ENCODE results near the gene GAD2. TPM values are rescaled to one million over a fixed set of nuclear protein-coding genes. Genes with fewer than 3 reads are reported as not detected.

The GAD2 gene
- total and polyA plus RNA-seq, 9 of the 15 experiments (the other 6 are each of a cell fraction or from before 2014, with no cell fraction given): not detected

DNA sequence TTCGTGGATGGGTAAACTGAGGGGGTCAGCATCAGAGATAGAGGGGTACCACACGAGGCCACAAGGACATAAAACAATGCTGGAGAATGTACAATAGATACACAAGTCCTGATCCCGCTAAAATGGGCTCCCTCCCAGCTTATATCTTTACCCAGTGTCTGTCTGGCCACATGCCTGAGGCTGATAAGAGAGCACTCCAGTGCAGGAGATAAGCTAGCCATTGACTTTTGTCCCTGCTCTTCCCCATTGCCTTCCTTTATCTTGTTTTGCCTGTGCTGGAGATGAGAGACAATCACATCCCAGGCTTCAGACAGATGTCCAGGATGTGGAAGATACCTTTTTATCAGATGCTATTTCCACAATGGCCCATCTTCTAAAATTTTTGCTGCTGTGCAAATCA is 6.0 kb downstream of the GAD2 start:
- H3K9me3 ChIP-seq (replicated peaks; ENCODE audit: control insufficient read depth, insufficient read depth, low read depth, low read length): no peaks in the 10 kb centered on the region
- peaks cover 2 to 14% of the 10 kb centered on the region in 2 experiments; a peak in 4 of 5 replicates for H3K27me3 ChIP-seq (ENCODE audit: control insufficient read depth in 2 of 2, insufficient read depth in 2 of 2, low read length in 2 of 2)
- DNase-seq (ENCODE audit: extremely low read depth in 1 of 4, low spot score in 3 of 4) (peak in 2 of 4 experiments; percentile 29 to 40), FAIRE-seq (no peak), ATAC-seq (peak; percentile 53; the same call in 2 of the 3 replicates)
- peaks cover 0 to 4% of the 10 kb centered on the region in 2 experiments; a peak in 2 of 5 replicates for H3K4me1 ChIP-seq (replicated peaks in 1 of 2; ENCODE audit: control insufficient read depth in 2 of 2, insufficient read depth in 2 of 2, low read length in 2 of 2)
- H3K27ac ChIP-seq (ENCODE audit: extremely low read depth, low read depth, low read length): no peak overlapping the region
- H3K4me2 ChIP-seq (ENCODE audit: insufficient read depth, low read length): no peak overlapping the region
- in situ Hi-C loops (cut with MboI): no loop called here
- POLR2A ChIA-PET: no interaction called here
- H2AFZ ChIP-seq (ENCODE audit: low read depth, low read length): no peak overlapping the region
- H3K9me1 ChIP-seq (ENCODE audit: control insufficient read depth, insufficient read depth, low read length): no peaks in the 10 kb centered on the region
- 0% methylated on average over 3 of the region's 3 CpGs for WGBS (ENCODE audit: insufficient coverage, low coverage, missing lambda C conversion rate)
- no peaks in the 10 kb centered on the region for H3K36me3 ChIP-seq (ENCODE audit: control insufficient read depth, insufficient read depth, low read length)
- intact Hi-C loops (cut with micrococcal nuclease): no loop called here
- no peaks in the 10 kb centered on the region for H3K79me2 ChIP-seq (ENCODE audit: control insufficient read depth, insufficient read depth, low read length)
- H3K4me3 ChIP-seq: no peak overlapping the region
- H4K20me1 ChIP-seq (replicated peaks; ENCODE audit: control insufficient read depth, insufficient read depth, low read length): no peaks in the 10 kb centered on the region
- H3K9ac ChIP-seq (ENCODE audit: insufficient read depth in 1 of 2, low read depth in 2 of 2, low read length in 2 of 2): no peak overlapping the region
- no TSS peak for BruUV-seq (replicated peaks)
- CTCF ChIA-PET (ENCODE audit: low intra/inter-chr PET ratio): no interaction called here
- TF ChIP-seq HNRNPH1 (optimal IDR thresholded peaks at IDR 0.05; ENCODE audit: low read depth, low read length) (no peak), SPI1 (IDR thresholded peaks at IDR 0.05; ENCODE audit: borderline replicate concordance, low read depth, low read length) (peak; percentile 26; the same call in 1 of the 2 replicates), TEAD4 (IDR thresholded peaks at IDR 0.05; ENCODE audit: low read length) (peak; percentile 96), TEAD4 (CRISPR knock-in tag; IDR thresholded peaks at IDR 0.05; ENCODE audit: borderline replicate concordance) (no peak), HMGN3 (IDR thresholded peaks at IDR 0.05; ENCODE audit: borderline replicate concordance, extremely low read depth, insufficient read length, low read depth, low read length) (peak; percentile 82), ZNF408 (CRISPR knock-in tag; IDR thresholded peaks at IDR 0.05; ENCODE audit: low read depth) (no peak), HMG20A (CRISPR knock-in tag; conservative IDR thresholded peaks at IDR 0.05) (no peak), GTF2F1 (IDR thresholded peaks at IDR 0.05; ENCODE audit: low read depth, low read length) (no peak), NONO (IDR thresholded peaks at IDR 0.05; ENCODE audit: low read depth in 2 of 2, low read length in 1 of 2) (0 out of 4 replicates have a peak, but pooled peaks of 1 of the 2 experiments have one; percentile 19), EP300 (IDR thresholded peaks at IDR 0.05; ENCODE audit: low read length) (peak; percentile 66), TCF3 (CRISPR knock-in tag; IDR thresholded peaks at IDR 0.05) (peak; percentile 87), ETS2 (tag; IDR thresholded peaks at IDR 0.05; ENCODE audit: borderline replicate concordance, poor library complexity, severe bottlenecking) (no peak), NFE2L1 (tag; IDR thresholded peaks at IDR 0.05; ENCODE audit: borderline replicate concordance, low read depth) (no peak)
- TF ChIP-seq, protein P1, sequence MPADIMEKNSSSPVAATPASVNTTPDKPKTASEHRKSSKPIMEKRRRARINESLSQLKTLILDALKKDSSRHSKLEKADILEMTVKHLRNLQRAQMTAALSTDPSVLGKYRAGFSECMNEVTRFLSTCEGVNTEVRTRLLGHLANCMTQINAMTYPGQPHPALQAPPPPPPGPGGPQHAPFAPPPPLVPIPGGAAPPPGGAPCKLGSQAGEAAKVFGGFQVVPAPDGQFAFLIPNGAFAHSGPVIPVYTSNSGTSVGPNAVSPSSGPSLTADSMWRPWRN (IDR thresholded peaks at IDR 0.05; ENCODE audit: low read depth): peak; percentile 97
- TF ChIP-seq, protein P2, sequence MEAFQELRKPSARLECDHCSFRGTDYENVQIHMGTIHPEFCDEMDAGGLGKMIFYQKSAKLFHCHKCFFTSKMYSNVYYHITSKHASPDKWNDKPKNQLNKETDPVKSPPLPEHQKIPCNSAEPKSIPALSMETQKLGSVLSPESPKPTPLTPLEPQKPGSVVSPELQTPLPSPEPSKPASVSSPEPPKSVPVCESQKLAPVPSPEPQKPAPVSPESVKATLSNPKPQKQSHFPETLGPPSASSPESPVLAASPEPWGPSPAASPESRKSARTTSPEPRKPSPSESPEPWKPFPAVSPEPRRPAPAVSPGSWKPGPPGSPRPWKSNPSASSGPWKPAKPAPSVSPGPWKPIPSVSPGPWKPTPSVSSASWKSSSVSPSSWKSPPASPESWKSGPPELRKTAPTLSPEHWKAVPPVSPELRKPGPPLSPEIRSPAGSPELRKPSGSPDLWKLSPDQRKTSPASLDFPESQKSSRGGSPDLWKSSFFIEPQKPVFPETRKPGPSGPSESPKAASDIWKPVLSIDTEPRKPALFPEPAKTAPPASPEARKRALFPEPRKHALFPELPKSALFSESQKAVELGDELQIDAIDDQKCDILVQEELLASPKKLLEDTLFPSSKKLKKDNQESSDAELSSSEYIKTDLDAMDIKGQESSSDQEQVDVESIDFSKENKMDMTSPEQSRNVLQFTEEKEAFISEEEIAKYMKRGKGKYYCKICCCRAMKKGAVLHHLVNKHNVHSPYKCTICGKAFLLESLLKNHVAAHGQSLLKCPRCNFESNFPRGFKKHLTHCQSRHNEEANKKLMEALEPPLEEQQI (IDR thresholded peaks at IDR 0.05): 0 out of 2 replicates have a peak, but pooled peaks have one; percentile 49
- TF ChIP-seq, protein P3, sequence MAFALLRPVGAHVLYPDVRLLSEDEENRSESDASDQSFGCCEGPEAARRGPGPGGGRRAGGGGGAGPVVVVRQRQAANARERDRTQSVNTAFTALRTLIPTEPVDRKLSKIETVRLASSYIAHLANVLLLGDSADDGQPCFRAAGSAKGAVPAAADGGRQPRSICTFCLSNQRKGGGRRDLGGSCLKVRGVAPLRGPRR (CRISPR knock-in tag; IDR thresholded peaks at IDR 0.05): no peak
- TF ChIP-seq, protein P4, sequence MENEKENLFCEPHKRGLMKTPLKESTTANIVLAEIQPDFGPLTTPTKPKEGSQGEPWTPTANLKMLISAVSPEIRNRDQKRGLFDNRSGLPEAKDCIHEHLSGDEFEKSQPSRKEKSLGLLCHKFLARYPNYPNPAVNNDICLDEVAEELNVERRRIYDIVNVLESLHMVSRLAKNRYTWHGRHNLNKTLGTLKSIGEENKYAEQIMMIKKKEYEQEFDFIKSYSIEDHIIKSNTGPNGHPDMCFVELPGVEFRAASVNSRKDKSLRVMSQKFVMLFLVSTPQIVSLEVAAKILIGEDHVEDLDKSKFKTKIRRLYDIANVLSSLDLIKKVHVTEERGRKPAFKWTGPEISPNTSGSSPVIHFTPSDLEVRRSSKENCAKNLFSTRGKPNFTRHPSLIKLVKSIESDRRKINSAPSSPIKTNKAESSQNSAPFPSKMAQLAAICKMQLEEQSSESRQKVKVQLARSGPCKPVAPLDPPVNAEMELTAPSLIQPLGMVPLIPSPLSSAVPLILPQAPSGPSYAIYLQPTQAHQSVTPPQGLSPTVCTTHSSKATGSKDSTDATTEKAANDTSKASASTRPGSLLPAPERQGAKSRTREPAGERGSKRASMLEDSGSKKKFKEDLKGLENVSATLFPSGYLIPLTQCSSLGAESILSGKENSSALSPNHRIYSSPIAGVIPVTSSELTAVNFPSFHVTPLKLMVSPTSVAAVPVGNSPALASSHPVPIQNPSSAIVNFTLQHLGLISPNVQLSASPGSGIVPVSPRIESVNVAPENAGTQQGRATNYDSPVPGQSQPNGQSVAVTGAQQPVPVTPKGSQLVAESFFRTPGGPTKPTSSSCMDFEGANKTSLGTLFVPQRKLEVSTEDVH (IDR thresholded peaks at IDR 0.05; ENCODE audit: low read depth, partially characterized antibody): no peak

All from K562 (cell line).